Measurements from ENCODE around the gene RAB2B. TPM values are rescaled to one million over a fixed set of nuclear protein-coding genes. Genes with fewer than 3 reads are reported as not detected.
A peak's percentile ranks its signal among the peaks of the same experiment; 100 is the strongest.

RAB2B gene
- total RNA-seq (2014; rRNA removed; shearing (Covaris generic)): 21.5 and 26.8 TPM in 2 replicates

GRCh38 chr14:21476925-21477681 is at the start of gene RAB2B, which contains the start of gene TOX4:
TSS of gene RAB2B (minus strand) at chr14:21476959. CDS start at chr14:21476872, 87 bp downstream.
TSS of gene TOX4 (plus strand) at chr14:21477195. CDS start at chr14:21477279, 84 bp downstream.
- Histone ChIP-seq H3K4me3 (ENCODE audit: insufficient read depth, low read depth, low read length) (peak within 1 kb of the TSS; percentile 82), H3K27me3 (ENCODE audit: control insufficient read depth, insufficient read depth, low read length) (no peaks in the 10 kb centered on the region), H3K36me3 (replicated peaks; ENCODE audit: control insufficient read depth, insufficient read depth, low read length) (no peaks in the 10 kb centered on the region)
- peak; percentile 93 for DNase-seq

- DNase-seq: peak; percentile 96
- Histone ChIP-seq H3K27me3 (ENCODE audit: control insufficient read depth, insufficient read depth, low read length) (no peaks in the 10 kb centered on the region), H3K36me3 (replicated peaks; ENCODE audit: control insufficient read depth, insufficient read depth, low read length) (peaks cover 40% of the 10 kb centered on the region)
These were observed 49.4 kb upstream of the RAB2B start, which contains the start of gene SALL2 for GRCh38 chr14:21525962-21526671. TSS of gene SALL2 (minus strand) at chr14:21526346. CDS start at chr14:21526127, 219 bp downstream.

GRCh38 chr14:21525571-21525961 is 48.8 kb upstream of the RAB2B start:
- Histone ChIP-seq H3K4me3 (ENCODE audit: insufficient read depth, low read depth, low read length) (peak overlapping the region; percentile 66), H3K27me3 (ENCODE audit: control insufficient read depth, insufficient read depth, low read length) (no peaks in the 10 kb centered on the region), H3K36me3 (replicated peaks; ENCODE audit: control insufficient read depth, insufficient read depth, low read length) (peaks cover 42% of the 10 kb centered on the region)
- no peak for DNase-seq

More at GRCh38 chr14:21525962-21526671, 49.4 kb upstream of the RAB2B start, which contains the start of gene SALL2:
- peak within 1 kb of the TSS; percentile 66 for H3K4me3 ChIP-seq (ENCODE audit: insufficient read depth, low read depth, low read length)

GRCh38 chr14:21524575-21525490 is 48.1 kb upstream of the RAB2B start:
- Histone ChIP-seq H3K36me3 (replicated peaks; ENCODE audit: control insufficient read depth, insufficient read depth, low read length) (peaks cover 42% of the 10 kb centered on the region), H3K27me3 (ENCODE audit: control insufficient read depth, insufficient read depth, low read length) (no peaks in the 10 kb centered on the region), H3K4me3 (ENCODE audit: insufficient read depth, low read depth, low read length) (peak overlapping the region; percentile 66)
- no peak for DNase-seq

- no peaks in the 10 kb centered on the region for H3K27me3 ChIP-seq (ENCODE audit: control insufficient read depth, insufficient read depth, low read length)
- DNase-seq: no peak
- no peak overlapping the region for H3K4me3 ChIP-seq (ENCODE audit: insufficient read depth, low read depth, low read length)
- H3K36me3 ChIP-seq (replicated peaks; ENCODE audit: control insufficient read depth, insufficient read depth, low read length): peaks cover 42% of the 10 kb centered on the region
These were observed 46.4 kb upstream of the RAB2B start for GRCh38 chr14:21523203-21523602.

DNA sequence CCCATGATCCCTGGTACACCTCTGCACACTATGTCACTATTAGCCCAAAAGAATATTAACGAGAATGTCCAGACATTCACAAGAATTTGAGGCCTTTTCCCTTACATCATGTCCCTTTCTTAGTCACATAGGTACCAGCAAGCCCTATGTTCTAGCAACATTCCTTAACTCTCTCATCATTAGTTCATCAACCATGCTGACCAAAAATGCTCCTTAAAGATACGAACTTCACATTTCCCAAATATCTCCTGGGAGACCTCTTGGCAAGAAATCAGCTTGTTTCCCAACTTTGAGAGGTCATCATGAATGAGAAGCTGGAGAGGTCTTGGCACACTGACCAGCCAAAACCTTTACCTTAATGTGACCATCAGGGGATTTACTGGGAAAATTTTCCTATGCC is 44.7 kb upstream of the RAB2B start:
- Histone ChIP-seq H3K4me3 (ENCODE audit: insufficient read depth, low read depth, low read length) (no peak overlapping the region), H3K27me3 (ENCODE audit: control insufficient read depth, insufficient read depth, low read length) (no peaks in the 10 kb centered on the region), H3K36me3 (replicated peaks; ENCODE audit: control insufficient read depth, insufficient read depth, low read length) (peaks cover 42% of the 10 kb centered on the region)
- DNase-seq: no peak

- no peak for DNase-seq
- H3K27me3 ChIP-seq (ENCODE audit: control insufficient read depth, insufficient read depth, low read length): no peaks in the 10 kb centered on the region
- H3K4me3 ChIP-seq (ENCODE audit: insufficient read depth, low read depth, low read length): no peak overlapping the region
- H3K36me3 ChIP-seq (replicated peaks; ENCODE audit: control insufficient read depth, insufficient read depth, low read length): peaks cover 42% of the 10 kb centered on the region
These were observed 44.0 kb upstream of the RAB2B start for GRCh38 chr14:21520767-21521166.

DNA sequence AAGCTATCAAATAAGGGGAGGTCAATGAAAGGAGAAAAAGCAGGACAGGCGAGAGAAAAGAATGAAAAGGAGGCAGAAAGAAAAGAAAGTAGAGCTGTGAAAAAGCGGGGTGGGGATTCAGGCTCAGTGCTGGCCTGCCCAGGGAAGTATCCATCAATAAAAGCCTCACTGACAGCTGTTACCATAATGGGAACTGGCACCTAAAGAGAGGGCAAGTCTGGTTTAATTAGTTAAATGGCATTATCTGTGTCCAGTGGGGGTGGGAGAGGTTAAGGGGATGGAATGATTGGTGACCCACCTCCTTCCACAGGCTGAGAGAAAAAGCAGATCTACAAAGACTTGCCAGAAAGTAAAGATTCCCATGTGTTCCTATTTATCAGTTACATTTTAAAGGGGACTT is 42.0 kb upstream of the RAB2B start:
- Histone ChIP-seq H3K4me3 (ENCODE audit: insufficient read depth, low read depth, low read length) (no peak overlapping the region), H3K36me3 (replicated peaks; ENCODE audit: control insufficient read depth, insufficient read depth, low read length) (peaks cover 26% of the 10 kb centered on the region), H3K27me3 (ENCODE audit: control insufficient read depth, insufficient read depth, low read length) (no peaks in the 10 kb centered on the region)
- DNase-seq: no peak

DNA sequence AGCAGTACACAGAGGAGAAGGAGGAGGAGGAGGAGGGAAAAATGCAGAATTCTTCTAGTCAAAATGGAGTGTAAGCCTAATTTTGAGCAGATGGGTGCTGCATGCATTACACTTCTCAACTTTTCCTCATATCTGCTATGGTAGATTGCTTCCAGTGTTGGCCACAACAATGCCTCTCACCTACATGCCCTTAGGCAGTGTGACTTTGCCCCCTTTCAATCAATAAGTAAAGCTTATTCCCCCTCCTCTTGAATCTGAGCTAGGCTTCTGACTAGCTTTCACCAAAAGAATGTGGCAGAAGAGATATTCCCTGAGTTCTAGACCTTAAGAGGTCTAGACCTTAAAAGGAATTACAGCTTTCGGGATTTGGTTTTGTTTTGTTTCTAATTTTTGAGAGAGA is 37.6 kb upstream of the RAB2B start:
- H3K27me3 ChIP-seq (ENCODE audit: control insufficient read depth, insufficient read depth, low read length): no peaks in the 10 kb centered on the region
- no peak for DNase-seq
- no peak overlapping the region for H3K4me3 ChIP-seq (ENCODE audit: insufficient read depth, low read depth, low read length)
- H3K36me3 ChIP-seq (replicated peaks; ENCODE audit: control insufficient read depth, insufficient read depth, low read length): no peaks in the 10 kb centered on the region

DNA sequence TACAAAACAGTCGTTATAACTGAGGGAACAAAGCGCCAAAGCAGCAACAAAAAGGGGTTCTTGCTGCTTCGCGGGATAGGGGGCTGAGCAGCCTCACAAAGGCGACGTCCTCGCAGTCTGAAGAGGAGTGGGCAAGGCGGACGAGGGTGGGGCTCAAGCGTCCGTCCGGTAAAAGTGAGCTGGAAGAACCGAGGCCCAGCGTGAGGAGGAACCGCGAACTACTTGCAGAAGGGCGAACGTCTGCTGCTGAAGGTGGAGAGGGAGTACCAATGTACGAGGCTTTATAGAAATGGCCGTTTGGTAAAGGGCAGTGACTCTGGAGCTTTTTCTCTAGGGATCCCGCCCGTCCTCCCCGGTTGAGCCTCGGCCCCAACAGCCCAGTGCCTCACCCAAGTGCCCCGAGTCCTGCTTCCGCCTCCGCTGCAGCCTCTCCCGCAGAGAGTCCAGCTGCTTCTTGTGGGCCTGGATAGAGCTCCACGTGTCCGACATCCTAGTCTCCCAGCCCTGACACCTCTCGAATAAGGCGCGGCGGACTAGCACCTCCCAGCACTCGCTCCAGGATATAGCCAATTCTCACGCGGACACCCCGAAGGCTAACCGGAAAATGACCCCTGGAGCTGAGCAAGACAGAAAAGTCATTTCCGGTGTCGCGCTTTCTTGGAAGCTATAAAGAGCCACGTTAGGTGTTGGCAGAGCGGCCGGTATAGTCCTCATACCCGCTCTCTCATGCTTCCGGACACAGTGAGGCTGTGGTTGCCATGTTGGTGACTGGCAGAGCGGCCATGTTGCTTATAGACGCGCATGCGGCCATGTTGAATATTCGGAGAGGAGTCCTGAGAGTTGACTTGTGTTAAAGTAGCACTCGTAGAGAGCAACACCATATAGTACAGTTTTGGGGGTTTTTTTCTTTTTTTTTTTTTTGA is 34.2 kb upstream of the RAB2B start, which contains the start of gene METTL3:
Gene METTL3 (minus strand): TSS at position 606 of the 923 bp plus-strand sequence. CDS start 117 bp downstream, at position 489.
- Histone ChIP-seq H3K4me3 (ENCODE audit: insufficient read depth, low read depth, low read length) (peak within 1 kb of the TSS; percentile 98), H3K36me3 (replicated peaks; ENCODE audit: control insufficient read depth, insufficient read depth, low read length) (peaks cover 6% of the 10 kb centered on the region), H3K27me3 (ENCODE audit: control insufficient read depth, insufficient read depth, low read length) (no peaks in the 10 kb centered on the region)
- DNase-seq: peak; percentile 86

DNA sequence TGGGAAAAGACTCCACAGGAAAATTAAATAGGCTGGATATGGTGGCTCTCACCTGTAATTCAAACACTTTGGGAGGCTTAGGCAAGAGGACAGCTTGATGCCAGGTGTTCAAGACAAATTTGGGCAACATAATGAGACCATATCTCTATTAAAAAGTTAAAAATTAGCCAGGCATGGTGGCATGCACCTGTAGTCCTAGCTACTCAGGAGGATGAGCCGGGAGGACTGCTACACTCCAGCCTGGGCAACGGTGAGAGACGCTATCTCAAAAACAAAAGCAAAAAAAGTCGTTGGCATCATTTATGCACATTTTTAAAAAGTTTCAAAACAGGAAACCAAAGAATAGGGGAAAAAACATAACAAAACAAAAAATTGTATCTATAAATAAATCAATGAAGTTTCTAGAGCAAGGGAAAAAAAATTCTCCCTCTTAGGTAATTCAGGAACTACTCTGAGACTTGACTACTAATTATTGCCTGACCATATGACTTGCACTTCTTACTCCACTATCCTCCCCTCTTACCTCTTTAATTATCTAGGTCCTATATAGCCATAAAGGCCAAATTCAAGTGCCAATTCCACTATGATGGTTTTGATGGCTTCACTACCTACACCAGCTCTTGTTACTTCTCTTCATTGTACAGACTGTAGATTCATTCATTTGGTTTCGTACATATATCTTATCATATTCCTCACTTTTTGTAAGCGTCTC is 32.8 kb upstream of the RAB2B start:
- H3K36me3 ChIP-seq (replicated peaks; ENCODE audit: control insufficient read depth, insufficient read depth, low read length): peaks cover 6% of the 10 kb centered on the region
- DNase-seq: no peak
- H3K4me3 ChIP-seq (ENCODE audit: insufficient read depth, low read depth, low read length): peak overlapping the region; percentile 98

GRCh38 chr14:21506557-21506956 is 29.8 kb upstream of the RAB2B start:
- Histone ChIP-seq H3K27me3 (ENCODE audit: control insufficient read depth, insufficient read depth, low read length) (no peaks in the 10 kb centered on the region), H3K4me3 (ENCODE audit: insufficient read depth, low read depth, low read length) (no peak overlapping the region), H3K36me3 (replicated peaks; ENCODE audit: control insufficient read depth, insufficient read depth, low read length) (peaks cover 20% of the 10 kb centered on the region)
- DNase-seq: no peak

More for the DNA sequence above, 32.8 kb upstream of the RAB2B start:
- H3K27me3 ChIP-seq (ENCODE audit: control insufficient read depth, insufficient read depth, low read length): no peaks in the 10 kb centered on the region
